ENCODE measurements around the gene MALAT1.
"Not testable (repeated sequence)": the region's sequence is repeated elsewhere in the genome, so short reads cannot be mapped to it uniquely, and the experiment has no call there.

The MALAT1 gene

DNA sequence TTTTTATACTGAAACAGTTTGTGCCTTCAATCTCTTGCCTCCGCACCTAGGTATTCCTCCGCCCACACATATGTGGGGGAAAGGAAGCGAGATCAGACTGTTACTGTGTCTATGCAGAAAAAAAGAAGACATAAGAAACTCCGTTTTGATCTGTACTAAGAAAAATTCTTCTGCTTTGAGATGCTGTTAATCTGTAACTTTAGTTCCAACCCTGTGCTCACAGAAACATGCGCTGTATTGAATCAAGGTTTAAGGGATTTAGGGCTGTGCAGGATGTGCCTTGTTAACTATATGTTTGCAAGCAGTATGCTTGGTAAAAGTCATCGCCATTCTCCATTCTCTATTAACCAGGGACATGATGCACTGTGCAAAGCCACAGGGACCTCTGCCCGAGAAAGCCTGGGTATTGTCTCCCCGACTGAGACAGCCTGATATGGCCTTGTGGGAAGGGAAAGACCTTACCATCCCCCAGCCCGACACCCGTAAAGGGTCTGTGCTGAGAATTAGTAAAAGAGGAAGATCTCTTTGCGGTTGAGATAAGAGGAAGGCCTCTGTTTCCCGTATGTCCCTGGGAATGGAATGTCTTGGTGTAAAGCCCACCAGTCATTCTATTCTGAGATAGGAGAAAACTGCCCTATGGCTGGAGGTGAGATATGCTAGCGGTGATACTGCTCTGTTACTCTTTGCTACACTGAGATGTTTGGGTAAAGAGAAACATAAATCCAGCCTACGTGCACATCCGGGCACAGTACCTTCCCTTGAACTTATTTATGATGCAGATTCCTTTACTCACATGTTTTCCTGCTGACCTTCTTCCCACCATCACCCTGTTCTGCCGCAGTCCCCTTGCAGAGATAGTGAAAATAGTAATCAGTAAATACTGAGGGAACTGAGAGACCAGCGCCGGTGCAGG lies 24.1 kb downstream of the MALAT1 start:
- peak; percentile 51 for DNase-seq

DNA sequence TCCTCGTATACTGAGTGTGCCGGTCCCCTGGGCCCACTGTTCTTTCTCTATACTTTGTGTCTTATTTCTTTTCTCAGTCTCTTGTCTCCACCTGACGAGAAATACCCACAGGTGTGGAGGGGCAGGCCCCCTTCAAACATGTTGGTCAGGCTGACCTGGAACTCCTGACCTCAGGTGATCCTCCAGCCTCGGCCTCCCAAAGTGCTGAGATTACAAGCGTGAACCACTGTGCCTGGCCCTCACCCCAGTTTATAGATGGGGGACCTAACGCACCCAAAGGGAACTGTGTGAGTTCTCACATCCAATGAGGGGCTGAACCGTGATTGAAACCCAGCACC lies 24.8 kb downstream of the MALAT1 start:
- DNase-seq, result not testable (repeated sequence)

DNA sequence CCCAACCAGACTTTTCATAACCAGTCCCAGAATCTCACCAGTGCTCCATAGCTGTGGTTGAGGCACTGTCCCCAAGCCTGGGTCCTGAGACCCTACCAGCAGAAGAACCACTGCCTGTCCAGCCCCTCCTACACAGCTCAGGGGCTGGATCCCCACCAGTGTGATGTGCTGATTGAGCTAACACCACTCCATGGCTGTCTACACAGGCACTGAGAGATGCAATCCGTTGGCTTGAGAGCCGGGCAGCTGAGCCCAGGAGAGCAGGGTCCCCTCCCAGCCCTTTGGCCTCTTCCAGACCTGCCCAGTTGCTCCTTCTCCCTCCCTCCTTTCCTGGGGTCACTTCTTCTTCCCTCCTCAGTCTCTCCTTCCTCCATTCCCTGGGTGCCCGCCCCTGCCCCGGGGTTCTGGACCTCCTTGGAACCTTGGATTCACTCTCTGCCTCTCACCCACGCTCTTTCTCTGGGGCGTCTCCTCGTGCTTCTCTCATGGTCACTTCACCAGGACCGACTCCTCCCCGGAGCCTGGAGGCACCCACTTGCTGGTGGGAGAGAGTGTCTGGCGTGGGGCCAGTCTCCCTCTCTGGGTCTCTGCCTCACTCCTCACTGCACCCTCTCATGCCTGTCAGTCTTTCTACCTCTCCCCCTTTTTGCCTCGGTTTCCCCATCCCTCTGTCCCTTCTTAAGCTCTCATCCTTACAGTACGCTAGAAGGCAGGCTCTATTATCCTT lies 25.3 kb downstream of the MALAT1 start:
- DNase-seq, result peak; percentile 36

DNA sequence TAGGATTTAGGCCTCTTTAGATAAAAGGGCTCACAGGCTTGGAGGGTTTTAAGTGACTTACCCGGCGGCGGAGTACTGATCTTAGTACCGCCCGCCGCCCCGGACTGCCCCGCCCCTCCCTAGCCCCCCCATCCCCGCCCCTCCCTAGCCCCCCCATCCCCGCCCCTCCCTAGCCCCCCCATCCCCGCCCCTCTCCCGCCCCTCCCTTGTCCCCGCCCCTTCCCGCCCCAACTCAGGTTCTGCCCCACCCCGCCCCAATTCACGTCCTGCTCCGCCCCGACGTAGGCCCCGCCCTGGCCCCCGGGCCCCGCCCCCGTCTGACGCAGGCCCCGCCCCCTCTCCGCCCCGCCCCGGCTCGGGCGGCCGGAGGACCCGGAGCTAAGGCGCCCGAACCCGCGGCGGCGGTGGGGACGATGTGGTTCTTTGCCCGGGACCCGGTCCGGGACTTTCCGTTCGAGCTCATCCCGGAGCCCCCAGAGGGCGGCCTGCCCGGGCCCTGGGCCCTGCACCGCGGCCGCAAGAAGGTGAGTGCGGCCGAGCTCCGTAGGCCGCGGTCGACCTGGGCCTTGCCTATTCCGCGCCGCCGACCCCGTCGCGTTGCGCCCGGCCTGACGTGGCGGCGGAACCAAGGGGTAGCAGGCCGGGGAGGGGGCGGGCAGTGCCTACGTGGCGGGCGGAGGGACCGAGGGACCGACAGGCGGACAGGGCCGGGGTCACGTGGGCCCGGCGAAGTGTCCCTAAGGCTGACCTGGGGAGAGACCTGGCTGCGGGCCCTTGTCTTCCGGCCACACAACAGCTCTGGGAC lies 26.1 kb downstream of the MALAT1 start, which contains the start of gene SCYL1:
TSS of gene SCYL1 (plus strand) at position 343 of the 805 bp plus-strand sequence. CDS start at position 414, 71 bp downstream.
- peak; percentile 87 for DNase-seq

DNA sequence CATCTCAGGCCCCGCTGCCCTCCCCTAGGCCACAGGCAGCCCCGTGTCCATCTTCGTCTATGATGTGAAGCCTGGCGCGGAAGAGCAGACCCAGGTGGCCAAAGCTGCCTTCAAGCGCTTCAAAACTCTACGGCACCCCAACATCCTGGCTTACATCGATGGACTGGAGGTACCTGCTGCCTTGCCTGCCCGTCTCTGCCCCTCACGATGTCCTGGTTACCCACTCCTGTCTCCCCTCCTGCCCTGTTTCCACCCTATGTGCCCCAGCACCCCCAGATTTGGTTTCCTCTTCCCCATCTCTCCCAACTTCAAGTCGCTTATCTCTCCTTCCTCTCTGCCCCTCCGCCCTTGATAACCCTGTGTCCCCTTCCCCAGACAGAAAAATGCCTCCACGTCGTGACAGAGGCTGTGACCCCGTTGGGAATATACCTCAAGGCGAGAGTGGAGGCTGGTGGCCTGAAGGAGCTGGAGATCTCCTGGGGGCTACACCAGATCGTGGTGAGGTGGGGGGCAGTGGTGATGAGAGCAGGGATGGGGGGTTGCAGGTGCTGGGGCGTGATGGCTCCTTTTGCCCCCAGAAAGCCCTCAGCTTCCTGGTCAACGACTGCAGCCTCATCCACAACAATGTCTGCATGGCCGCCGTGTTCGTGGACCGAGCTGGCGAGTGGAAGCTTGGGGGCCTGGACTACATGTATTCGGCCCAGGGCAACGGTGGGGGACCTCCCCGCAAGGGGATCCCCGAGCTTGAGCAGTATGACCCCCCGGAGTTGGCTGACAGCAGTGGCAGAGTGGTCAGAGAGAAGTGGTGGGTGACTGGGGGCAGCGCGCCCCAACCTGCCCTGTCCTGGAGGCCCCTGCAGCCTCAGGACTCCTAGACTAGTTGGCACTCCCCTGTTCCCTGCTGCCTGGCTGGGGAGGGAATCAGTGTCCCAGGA lies 27.0 kb downstream of the MALAT1 start:
- DNase-seq, result no peak

DNA sequence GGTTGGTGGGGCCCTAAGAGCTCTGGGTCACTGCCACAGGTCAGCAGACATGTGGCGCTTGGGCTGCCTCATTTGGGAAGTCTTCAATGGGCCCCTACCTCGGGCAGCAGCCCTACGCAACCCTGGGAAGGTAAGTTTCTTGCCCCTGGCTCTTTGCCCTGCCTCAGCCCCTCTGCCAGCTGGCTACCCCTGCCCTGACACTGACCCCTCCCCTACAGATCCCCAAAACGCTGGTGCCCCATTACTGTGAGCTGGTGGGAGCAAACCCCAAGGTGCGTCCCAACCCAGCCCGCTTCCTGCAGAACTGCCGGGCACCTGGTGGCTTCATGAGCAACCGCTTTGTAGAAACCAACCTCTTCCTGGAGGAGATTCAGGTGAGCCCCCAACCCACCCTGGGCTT lies 27.9 kb downstream of the MALAT1 start:
- no peak for DNase-seq

DNA sequence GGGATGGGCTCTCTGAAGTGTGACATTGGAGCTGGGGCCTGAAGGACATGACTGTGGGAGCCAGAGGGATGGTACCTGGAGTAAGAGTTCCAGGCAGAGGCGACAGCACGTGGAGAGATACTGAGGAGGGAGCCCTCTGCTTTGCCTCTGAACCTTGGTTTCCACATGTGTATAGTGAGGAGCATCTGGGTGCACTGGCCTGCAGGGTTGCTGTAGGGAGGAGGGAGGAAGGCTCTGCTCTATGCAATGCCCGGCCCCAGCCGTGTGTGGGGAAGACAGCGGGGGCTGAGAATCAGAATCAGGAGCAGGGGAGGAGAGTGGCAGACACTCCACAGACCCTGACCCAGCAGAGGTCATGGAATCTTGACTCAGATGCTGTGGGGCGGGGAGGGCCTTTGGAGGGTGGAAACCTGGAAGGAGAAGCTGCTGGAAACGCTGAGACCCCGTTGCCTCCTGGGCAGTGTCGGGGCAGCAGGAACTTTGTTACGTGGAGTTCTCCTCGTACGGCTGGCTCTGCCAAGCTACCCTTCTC lies 30.0 kb downstream of the MALAT1 start:
- DNase-seq, result no peak

DNA sequence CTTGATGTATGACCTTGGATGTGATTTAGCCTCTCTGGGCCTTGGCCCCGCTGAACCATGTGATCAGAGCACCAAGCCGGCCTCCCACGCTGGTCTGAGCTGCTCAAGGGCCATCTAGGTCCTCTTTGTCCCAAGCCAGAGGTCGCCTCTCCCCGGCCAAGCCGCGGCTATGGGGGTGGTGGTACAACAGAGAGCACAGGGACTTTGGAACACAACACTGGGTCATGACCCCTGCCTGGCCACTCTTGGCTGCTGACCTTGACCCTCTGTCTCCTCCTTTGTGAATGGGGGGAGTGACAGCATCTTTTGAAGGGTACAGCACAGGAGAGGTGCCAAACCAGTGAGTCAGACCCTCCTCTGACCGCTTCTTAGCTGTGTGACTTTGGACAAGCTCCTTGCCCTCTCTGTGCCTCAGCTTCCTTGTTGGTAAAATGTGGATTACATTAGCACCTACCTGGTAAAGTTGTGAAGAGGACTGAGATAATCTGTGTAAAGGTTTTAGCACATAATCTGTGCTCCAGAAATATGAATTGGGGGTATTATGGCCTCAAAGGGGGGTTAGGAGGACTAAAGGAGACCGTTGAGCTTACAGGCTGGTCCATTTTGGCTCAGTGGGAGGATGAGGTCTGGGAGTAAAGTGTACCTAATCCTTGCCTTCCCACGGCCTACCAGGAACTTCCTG lies 30.8 kb downstream of the MALAT1 start:
- no peak for DNase-seq

DNA sequence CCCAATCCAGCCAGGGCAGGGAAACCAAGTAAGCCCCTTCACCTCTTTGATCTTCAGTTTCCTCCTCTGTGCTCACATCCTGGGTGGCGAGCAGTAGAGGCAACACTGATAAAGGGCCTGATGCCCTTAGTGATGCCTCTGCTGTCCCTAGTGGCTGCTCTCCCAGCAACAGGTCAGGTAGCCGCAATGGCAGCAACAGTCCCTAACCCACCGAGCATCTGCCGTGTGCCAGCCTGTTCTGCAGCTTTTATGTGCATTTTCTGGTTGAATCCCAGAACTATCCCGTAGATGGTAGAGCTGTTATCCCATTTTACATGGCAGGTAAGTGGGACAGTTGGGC lies 31.3 kb downstream of the MALAT1 start:
- DNase-seq, result no peak

DNA sequence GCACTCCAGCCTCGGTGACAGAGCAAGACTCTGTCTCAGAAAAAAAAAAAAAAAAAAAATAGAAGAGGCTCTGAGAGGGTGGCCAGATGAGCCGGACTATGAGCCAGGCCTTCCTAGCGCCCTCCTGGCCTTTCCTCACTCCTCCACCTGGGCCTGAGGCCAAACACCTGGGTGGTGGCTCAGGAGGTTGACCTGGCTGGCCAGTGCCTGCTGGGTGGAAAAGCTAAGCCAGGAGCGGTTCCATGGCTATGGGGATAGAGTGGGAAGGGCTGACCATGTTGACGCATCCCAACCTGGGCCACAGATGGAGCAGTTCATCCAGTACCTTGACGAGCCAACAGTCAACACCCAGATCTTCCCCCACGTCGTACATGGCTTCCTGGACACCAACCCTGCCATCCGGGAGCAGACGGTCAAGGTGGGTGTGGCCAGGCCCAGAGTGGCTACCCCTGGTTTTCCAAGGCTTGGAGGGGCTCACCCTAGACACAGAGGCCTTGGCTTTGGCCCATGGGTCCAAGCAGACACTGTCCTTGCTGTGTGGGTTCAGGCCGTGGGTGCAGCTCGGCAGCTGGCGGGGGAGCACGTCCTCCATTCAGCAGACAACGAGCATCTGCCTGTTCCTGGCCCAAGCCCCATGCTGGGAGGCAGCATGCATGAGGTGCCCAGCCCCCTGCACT lies 33.7 kb downstream of the MALAT1 start:
- DNase-seq, result no peak

DNA sequence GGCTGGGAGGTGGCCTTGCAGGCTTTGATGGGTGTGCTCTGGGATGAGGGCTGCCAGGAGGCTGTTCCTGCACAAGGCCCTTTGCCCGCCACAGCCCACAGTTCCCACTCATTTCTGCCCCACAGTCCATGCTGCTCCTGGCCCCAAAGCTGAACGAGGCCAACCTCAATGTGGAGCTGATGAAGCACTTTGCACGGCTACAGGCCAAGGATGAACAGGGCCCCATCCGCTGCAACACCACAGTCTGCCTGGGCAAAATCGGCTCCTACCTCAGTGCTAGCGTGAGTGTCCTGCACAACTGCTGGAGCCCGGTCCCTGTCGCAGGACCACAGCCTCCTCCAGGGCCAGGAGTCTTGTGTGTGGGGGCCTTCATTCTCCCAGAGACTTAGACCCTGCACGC lies 36.3 kb downstream of the MALAT1 start:
- DNase-seq, result no peak

DNA sequence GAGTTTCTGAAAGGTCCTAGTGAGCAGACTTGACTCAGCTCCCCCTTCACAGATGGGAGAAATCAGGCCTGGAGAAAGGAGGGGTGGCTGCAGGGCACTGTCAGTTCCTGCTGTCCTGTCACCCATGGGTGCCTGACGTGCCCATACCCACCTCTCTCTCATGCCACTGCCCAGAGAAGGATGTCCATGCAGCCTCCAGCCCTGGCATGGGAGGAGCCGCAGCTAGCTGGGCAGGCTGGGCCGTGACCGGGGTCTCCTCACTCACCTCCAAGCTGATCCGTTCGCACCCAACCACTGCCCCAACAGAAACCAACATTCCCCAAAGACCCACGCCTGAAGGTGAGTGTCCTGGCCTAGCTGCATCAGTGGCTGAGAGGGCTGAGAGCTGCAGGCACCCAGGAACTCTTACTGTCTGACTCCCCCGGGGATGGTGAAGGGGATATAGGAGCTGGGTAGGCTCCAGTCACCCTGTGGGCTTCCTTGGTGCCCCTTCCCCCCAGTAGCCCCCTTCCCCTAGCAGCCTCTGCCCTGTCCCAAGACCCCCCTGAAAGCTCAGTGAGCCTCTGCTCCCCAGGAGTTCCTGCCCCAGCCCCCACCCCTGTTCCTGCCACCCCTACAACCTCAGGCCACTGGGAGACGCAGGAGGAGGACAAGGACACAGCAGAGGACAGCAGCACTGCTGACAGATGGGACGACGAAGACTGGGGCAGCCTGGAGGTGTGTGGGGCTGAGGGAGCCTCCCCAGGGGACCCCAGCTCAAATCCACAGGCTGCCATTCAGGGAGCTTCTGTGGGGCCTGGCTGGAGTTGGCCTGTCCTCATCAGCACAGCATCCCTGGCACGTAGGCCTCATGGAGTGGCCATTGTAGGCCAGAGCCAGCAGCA lies 37.8 kb downstream of the MALAT1 start:
- no peak for DNase-seq

DNA sequence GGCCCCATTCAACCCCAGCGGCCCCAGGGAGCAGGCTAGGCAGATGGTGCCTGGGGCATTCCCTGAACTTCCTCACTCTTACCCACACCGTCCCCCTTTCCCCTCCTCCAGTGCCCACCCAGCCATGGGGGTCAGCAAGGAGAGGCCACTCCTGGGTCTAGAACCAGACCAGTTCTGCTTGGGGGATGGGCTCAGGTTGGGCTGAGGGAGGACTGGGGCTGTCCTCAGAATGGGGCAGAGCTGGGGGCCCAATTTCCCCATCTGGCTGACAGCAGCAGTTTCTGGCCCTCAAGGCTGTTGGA lies 38.4 kb downstream of the MALAT1 start:
- no peak for DNase-seq

DNA sequence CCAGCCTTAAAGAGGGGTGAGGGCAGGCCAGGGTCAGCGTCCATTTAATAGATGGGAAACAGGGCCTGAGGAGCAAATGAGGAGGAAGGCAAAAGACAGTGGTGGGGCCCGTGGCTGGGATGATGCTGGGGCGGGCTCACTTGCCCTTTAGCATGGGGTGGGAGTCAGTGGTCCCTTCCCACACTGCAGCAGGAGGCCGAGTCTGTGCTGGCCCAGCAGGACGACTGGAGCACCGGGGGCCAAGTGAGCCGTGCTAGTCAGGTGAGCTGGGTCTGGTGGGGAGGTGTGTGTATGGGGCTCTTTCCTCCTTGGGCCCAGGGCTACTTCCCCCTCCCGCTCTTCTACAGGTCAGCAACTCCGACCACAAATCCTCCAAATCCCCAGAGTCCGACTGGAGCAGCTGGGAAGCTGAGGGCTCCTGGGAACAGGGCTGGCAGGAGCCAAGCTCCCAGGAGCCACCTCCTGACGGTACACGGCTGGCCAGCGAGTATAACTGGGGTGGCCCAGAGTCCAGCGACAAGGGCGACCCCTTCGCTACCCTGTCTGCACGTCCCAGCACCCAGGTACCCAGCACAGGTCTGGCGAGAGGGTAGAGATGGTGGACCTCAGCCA lies 38.9 kb downstream of the MALAT1 start:
- DNase-seq, result no peak

DNA sequence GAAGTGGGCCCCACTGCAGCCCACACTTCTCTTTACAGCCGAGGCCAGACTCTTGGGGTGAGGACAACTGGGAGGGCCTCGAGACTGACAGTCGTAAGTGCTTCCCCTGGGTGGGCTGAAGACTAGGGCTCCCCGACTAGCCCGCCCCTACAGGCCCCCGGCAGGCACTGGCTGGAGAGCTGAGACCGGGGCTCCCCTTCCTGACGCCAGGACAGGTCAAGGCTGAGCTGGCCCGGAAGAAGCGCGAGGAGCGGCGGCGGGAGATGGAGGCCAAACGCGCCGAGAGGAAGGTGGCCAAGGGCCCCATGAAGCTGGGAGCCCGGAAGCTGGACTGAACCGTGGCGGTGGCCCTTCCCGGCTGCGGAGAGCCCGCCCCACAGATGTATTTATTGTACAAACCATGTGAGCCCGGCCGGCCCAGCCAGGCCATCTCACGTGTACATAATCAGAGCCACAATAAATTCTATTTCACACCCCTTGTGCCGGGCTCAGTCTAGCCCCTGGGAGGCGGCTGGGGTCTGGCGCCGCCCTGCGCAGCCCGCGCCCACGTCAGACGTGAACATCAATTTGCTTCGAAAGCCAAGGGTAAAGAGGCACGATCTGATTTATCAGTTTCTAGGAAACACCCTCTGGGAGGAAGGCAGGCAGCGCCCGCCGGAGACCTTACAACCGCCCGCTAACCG lies 39.5 kb downstream of the MALAT1 start:
- DNase-seq, result no peak

DNA sequence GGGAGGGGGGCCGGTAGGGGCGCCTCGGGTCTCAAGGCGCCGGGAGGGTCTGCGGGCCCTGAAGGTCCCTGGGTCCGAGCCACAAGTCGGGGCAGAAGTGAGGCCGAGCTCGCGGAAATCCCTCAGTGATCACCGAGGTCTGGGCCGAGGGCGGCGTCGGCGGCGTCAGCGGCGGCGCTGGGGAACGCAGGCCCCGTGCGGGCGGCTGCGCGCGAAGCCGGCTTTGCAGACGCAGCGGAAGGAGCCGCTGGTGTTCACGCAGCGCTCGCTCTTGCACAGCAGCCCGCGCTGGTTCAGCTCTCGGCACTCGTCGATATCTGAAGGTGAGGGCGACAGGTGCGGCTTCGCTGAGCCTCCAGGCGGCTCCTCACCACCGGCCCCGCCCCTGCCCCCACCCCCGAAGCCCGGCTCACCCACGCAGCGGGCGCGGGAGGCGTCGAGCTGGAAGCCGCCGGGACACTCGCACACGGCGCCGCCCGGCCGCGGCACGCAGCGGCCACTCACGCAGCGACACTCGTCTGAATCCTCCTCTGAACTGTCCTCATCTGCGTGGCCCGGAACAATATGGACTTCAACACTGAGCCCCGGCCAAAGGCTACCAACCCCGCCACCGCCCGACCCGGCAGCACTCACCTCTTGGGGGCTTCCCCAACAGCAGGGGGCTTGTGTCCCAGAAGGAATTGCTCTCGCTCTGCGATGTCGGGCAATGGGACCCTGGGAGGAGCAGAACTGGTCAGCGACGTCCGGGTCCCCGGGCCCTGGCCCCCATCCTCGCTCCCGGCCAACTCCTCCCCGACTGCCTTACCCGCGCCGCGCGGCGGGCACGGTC lies 40.3 kb downstream of the MALAT1 start:
- no peak for DNase-seq

DNA sequence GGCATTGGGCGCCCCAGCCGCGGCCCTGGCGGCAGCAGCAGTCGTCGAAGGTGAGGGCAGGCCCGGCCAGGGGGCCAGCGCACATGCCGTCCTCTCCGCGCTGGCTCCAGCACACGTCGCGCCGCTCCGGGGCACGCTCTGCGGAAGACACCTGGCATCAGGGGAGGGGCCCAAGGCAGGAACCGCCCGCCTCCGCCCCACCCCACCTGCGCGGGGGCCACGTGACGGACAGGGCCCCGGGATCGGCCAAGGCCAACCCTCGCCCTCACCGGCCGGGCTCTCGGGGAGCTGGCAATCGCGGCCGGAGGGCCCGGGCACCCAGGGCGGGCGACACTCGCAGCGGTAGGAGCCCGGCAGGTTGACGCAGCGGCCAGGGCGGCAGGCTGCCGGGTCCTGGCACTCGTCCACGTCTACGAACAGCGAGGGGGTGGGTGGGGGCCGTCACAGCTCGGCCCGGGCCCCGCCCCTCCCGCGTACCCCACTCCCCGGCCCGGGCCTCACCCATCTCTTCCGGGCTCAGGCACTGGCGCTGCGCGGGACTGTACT lies 41.0 kb downstream of the MALAT1 start:
- DNase-seq, result no peak
